Adrenal gland (tissue), 12 donors: ENCODE data around the gene KRT8. TPM values are rescaled to one million over a fixed set of nuclear protein-coding genes. Genes with fewer than 3 reads are reported as not detected.
A peak's percentile ranks its signal among the peaks of the same experiment; 100 is the strongest.

Source experiments
- DNase-seq, 7 donors: peaks; one replicate each; pipeline ENCODE4 v3.0.0-alpha.2; 2019 to 2020
- H3K27ac ChIP-seq, 5 donors: fragments of 200-600 bp; sonication (generic) in 4 of 5; 1 replicate in 3 of 5; 2 replicates in 2 of 5; pipeline versions ENCODE4 v1.5.1 to v1.8.0; 2016 to 2020; ENCODE audit warnings: mild to moderate bottlenecking in 1 of 5
- H3K27me3 ChIP-seq: fragments of 200-600 bp; 2 replicates; pipeline ENCODE4 v1.8.0; 2021
- H3K36me3 ChIP-seq, 2 donors: fragments of 200-600 bp; replicated peaks in 1 of 2; 1 replicate in 1 of 2; 2 replicates in 1 of 2; pipeline versions ENCODE4 v1.5.1 to v1.8.0; 2018 to 2022
- H3K4me1 ChIP-seq, 2 donors: fragments of 200-600 bp; replicated peaks in 1 of 2; 1 replicate in 1 of 2; 2 replicates in 1 of 2; pipeline versions ENCODE4 v1.5.1 to v1.8.0; 2018 to 2021
- H3K4me3 ChIP-seq, 4 donors: fragments of 200-600 bp; sonication (generic) in 3 of 4; one replicate each; pipeline ENCODE4 v1.5.1; 2016 to 2018
- H3K9me3 ChIP-seq, 3 donors: fragments of 200-600 bp; sonication (generic) in 1 of 3; replicated peaks in 1 of 3; 1 replicate in 2 of 3; 2 replicates in 1 of 3; pipeline versions ENCODE4 v1.5.1 to v1.8.0; 2016 to 2021
- CTCF ChIP-seq, 6 experiments: fragments of 450-650 bp in 4 of 6; fragments of 200-600 bp in 2 of 6; sonication (generic) in 1 of 6; IDR thresholded peaks; 1 replicate in 5 of 6; 2 replicates in 1 of 6; pipeline versions ENCODE4 v1.5.1 to v1.8.0; 2016 to 2021; ENCODE audit warnings: antibody characterized with exemption in 6 of 6, mild to moderate bottlenecking in 2 of 6, moderate library complexity in 1 of 6
- POLR2A ChIP-seq, 2 donors: fragments of 450-650 bp; IDR thresholded peaks; one replicate each; pipeline ENCODE4 v1.6.1; 2017; ENCODE audit warnings: antibody characterized with exemption in 2 of 2, mild to moderate bottlenecking in 2 of 2, moderate library complexity in 1 of 2
- WGBS, 4 donors: extraction: QIAGEN DNeasy Blood & Tissue Kit in 2 of 4; methylation state at CpG; one replicate each; pipeline versions ENCODE4 v1.1.5 to v1.1.7; 2013 to 2017; 5-methylcytosine and 5-hydroxymethylcytosine counted together
- intact Hi-C, 2 donors: fragments of 100-400 bp; cut with DNase I; formaldehyde crosslinking; loops; one replicate each; pipeline versions ENCODE4 v1.14.1 to v1.15.0; 2022 to 2023
- polyA plus RNA-seq, 3 donors: library from polyadenylated mRNA; stranded (reverse); fragments of 200-250 nt in 2 of 3; fragments of 350-450 nt in 1 of 3; fragmentation: Illumina TruSeq in 1 of 3; extraction: RNeasy Lipid Tissue Mini Kit (QIAGEN cat#74804) in 1 of 3; gene quantifications; one replicate each; pipeline ENCODE4 v1.2.3, GENCODE V29; 2013 to 2014
- total RNA-seq, 9 donors: library from RNA; depleted of rRNA in 4 of 9; stranded (reverse); fragments of >200 nt in 4 of 9; fragments of 120-200 nt in 1 of 9; fragmentation: NEBNext Ultra II Directional in 1 of 9; extraction: Animal tissue kit (Norgen Biotek cat#: 25700) in 1 of 9; gene quantifications; one replicate each; pipeline versions ENCODE4 v1.1.0 to v1.2.4, GENCODE V29; 2013 to 2023
- donor health status: healthy with polysubstance abuse.
- donor health status: Bipolar disorder and iron deficiency.
- donor health status: DM: yes; HTN: yes; CAD: no.
- donor health status: DM: no; HTN: no; CAD: no.
- donor health status: DM: no; HTN: no; CAD: no.
- donor health status: DM: yes; HTN: yes; CAD: no.

The KRT8 gene
- total and polyA plus RNA-seq, 12 donors, result 13.3 to 198 (median 71.0) TPM

GRCh38 chr12:52870361-52871290 lies 34.2 kb downstream of the KRT8 start:
- peak in 6 of 7 donors; percentile 28 to 61 (median 44) for DNase-seq
- Histone ChIP-seq H3K9me3 (no peaks in the 10 kb centered on the region), H3K36me3 (no peaks in the 10 kb centered on the region), H3K4me1 (peaks cover 0 to 10% of the 10 kb centered on the region in 2 donors), H3K4me3 (no peak overlapping the region), H3K27me3 (no peaks in the 10 kb centered on the region), H3K27ac (no peak overlapping the region)
- intact Hi-C loops, result loop anchor here (5.0 to 10.0 kb wide), 3 partner anchors 503 to 726 kb away; partner anchors contain the start of gene KRT85 (in 1 of the 2)
- 38 to 52% (median 43%) methylated on average over 9 to 14 of the region's 14 CpGs for WGBS, 4 donors
- TF ChIP-seq POLR2A (IDR thresholded peaks at IDR 0.05), result no peak
- peak; percentile 31 to 59 (median 49) for TF ChIP-seq CTCF (IDR thresholded peaks at IDR 0.05)

GRCh38 chr12:52867642-52868041 lies 37.2 kb downstream of the KRT8 start:
- H3K27ac ChIP-seq, result no peak overlapping the region
- WGBS, 4 donors, result 45 to 65% (median 49%) methylated on average over 9 of the region's 9 CpGs
- no peaks in the 10 kb centered on the region for H3K4me1 ChIP-seq
- no peaks in the 10 kb centered on the region for H3K27me3 ChIP-seq
- no peaks in the 10 kb centered on the region for H3K36me3 ChIP-seq
- DNase-seq, result peak; percentile 33 to 59 (median 46)
- intact Hi-C loops, result no loop called here
- no peaks in the 10 kb centered on the region for H3K9me3 ChIP-seq
- H3K4me3 ChIP-seq, result no peak overlapping the region
- TF ChIP-seq CTCF (IDR thresholded peaks at IDR 0.05), result no peak

GRCh38 chr12:52867152-52867551 lies 37.7 kb downstream of the KRT8 start:
- intact Hi-C loops, result no loop called here
- no peaks in the 10 kb centered on the region for H3K36me3 ChIP-seq

More at GRCh38 chr12:52867152-52867551, 37.7 kb downstream of the KRT8 start:
- Histone ChIP-seq H3K27me3 (no peaks in the 10 kb centered on the region), H3K9me3 (no peaks in the 10 kb centered on the region), H3K4me1 (no peaks in the 10 kb centered on the region), H3K4me3 (no peak overlapping the region), H3K27ac (no peak overlapping the region)
- WGBS, 4 donors, result 83 to 90% (median 87%) methylated on average over 5 of the region's 5 CpGs
- TF ChIP-seq CTCF (IDR thresholded peaks at IDR 0.05) (no peak), POLR2A (IDR thresholded peaks at IDR 0.05) (no peak)
- DNase-seq, result no peak
